ENCODE data around the gene TOX3. TPM values are rescaled to one million over a fixed set of nuclear protein-coding genes. Genes with fewer than 3 reads are reported as not detected.

Gene TOX3
- total and polyA plus RNA-seq, 10 of the 15 experiments (the other 5 are each of a cell fraction or from before 2014, with no cell fraction given): not detected

DNA sequence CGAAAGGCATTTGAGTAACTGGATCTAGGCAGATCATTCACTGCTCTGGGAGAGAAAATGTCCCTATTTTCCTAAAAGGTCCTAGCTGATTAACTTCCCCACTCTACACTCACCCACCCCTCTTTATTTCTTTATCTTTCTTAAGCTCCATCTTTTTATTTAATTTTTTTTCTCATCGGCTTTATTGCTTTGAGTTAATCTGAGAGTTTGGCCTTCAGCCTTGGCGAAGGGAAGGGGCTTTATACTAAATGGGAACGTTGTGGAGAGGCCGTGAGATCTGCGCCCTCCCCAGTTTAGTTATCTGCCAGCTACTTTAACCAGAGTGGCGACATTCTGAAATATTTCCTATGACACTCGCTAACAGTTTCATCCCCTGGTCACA lies 882 bp upstream of the TOX3 start (continued):
- TF ChIP-seq, protein P1, sequence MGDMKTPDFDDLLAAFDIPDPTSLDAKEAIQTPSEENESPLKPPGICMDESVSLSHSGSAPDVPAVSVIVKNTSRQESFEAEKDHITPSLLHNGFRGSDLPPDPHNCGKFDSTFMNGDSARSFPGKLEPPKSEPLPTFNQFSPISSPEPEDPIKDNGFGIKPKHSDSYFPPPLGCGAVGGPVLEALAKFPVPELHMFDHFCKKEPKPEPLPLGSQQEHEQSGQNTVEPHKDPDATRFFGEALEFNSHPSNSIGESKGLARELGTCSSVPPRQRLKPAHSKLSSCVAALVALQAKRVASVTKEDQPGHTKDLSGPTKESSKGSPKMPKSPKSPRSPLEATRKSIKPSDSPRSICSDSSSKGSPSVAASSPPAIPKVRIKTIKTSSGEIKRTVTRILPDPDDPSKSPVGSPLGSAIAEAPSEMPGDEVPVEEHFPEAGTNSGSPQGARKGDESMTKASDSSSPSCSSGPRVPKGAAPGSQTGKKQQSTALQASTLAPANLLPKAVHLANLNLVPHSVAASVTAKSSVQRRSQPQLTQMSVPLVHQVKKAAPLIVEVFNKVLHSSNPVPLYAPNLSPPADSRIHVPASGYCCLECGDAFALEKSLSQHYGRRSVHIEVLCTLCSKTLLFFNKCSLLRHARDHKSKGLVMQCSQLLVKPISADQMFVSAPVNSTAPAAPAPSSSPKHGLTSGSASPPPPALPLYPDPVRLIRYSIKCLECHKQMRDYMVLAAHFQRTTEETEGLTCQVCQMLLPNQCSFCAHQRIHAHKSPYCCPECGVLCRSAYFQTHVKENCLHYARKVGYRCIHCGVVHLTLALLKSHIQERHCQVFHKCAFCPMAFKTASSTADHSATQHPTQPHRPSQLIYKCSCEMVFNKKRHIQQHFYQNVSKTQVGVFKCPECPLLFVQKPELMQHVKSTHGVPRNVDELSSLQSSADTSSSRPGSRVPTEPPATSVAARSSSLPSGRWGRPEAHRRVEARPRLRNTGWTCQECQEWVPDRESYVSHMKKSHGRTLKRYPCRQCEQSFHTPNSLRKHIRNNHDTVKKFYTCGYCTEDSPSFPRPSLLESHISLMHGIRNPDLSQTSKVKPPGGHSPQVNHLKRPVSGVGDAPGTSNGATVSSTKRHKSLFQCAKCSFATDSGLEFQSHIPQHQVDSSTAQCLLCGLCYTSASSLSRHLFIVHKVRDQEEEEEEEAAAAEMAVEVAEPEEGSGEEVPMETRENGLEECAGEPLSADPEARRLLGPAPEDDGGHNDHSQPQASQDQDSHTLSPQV (IDR thresholded peaks at IDR 0.05): no peak
- TF ChIP-seq, protein P2, sequence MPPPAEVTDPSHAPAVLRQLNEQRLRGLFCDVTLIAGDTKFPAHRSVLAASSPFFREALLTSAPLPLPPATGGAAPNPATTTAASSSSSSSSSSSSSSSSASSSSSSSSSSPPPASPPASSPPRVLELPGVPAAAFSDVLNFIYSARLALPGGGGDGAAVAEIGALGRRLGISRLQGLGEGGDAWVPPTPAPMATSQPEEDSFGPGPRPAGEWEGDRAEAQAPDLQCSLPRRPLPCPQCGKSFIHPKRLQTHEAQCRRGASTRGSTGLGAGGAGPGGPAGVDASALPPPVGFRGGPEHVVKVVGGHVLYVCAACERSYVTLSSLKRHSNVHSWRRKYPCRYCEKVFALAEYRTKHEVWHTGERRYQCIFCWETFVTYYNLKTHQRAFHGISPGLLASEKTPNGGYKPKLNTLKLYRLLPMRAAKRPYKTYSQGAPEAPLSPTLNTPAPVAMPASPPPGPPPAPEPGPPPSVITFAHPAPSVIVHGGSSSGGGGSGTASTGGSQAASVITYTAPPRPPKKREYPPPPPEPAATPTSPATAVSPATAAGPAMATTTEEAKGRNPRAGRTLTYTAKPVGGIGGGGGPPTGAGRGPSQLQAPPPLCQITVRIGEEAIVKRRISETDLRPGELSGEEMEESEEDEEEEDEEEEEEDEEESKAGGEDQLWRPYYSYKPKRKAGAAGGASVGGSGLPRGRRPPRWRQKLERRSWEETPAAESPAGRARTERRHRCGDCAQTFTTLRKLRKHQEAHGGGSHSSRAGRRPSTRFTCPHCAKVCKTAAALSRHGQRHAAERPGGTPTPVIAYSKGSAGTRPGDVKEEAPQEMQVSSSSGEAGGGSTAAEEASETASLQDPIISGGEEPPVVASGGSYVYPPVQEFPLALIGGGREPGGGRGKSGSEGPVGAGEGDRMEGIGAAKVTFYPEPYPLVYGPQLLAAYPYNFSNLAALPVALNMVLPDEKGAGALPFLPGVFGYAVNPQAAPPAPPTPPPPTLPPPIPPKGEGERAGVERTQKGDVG (CRISPR knock-in tag; IDR thresholded peaks at IDR 0.05): no peak
- TF ChIP-seq TAF1 (IDR thresholded peaks at IDR 0.05; ENCODE audit: borderline replicate concordance, low read depth, low read length) (no peak), POLR2AphosphoS5 (IDR thresholded peaks at IDR 0.05; ENCODE audit: low read length) (no peak), GATAD2B (conservative IDR thresholded peaks at IDR 0.05; ENCODE audit: low read depth) (no peak)
